ENCODE data around the gene SLFN13.

DNA sequence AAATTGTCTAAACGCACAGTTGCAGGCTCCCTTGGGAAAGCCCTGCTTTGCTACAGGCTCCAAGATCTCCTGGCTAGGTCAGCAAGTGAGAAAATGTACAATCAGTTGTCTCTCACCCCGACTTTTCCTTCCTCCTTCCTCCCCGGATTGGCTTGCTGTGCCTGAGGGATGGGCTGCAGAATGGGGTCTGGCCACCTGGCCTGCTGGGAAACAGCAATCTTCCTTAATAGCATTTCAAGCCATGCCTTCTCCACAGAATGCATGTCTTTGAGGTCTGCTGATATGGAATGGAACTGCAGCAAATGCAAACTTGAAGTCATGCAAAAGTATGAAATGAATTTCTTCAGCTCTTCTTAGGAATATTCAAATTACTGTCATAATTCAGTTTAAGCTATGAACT, 42.9 kb upstream of the SLFN13 start:
- TF ChIP-seq, protein P1, sequence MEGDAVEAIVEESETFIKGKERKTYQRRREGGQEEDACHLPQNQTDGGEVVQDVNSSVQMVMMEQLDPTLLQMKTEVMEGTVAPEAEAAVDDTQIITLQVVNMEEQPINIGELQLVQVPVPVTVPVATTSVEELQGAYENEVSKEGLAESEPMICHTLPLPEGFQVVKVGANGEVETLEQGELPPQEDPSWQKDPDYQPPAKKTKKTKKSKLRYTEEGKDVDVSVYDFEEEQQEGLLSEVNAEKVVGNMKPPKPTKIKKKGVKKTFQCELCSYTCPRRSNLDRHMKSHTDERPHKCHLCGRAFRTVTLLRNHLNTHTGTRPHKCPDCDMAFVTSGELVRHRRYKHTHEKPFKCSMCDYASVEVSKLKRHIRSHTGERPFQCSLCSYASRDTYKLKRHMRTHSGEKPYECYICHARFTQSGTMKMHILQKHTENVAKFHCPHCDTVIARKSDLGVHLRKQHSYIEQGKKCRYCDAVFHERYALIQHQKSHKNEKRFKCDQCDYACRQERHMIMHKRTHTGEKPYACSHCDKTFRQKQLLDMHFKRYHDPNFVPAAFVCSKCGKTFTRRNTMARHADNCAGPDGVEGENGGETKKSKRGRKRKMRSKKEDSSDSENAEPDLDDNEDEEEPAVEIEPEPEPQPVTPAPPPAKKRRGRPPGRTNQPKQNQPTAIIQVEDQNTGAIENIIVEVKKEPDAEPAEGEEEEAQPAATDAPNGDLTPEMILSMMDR (conservative IDR thresholded peaks at IDR 0.05), result no peak
- TF ChIP-seq ZFX (IDR thresholded peaks at IDR 0.05), result no peak
